Measurements from ENCODE around the gene YY1.
"Not testable (repeated sequence)": the region's sequence is repeated elsewhere in the genome, so short reads cannot be mapped to it uniquely, and the experiment has no call there.

The YY1 gene

DNA sequence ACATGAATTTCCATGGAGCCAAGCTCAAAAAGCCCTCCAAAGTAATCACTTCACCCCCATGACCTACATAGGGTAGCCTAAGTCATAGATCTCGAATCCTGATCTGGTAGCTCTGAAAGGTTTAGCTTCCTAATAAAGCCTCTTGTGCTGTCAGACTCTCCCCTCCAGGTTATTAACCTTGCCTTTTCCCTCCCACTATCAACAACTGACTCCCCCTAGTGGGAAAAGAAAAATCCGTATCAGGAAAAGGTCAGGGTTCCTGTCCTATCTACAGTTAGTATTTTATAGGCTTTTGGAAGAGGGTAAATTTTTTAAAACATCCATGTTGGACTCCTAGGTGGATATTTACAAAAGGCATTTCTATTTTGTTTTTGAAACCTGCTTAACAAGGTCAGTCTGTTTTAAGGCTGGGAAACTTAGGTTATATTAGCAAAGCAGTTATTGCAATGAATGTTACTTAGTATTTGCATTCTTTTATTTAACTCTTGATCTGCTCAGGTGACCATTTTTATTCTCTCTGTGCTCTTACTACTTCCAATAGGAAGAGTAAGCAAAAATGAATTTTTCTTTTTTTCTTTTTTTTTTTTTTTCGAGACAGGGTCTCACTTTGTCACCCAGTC lies 8.0 kb downstream of the YY1 start:
- no peak for DNase-seq

DNA sequence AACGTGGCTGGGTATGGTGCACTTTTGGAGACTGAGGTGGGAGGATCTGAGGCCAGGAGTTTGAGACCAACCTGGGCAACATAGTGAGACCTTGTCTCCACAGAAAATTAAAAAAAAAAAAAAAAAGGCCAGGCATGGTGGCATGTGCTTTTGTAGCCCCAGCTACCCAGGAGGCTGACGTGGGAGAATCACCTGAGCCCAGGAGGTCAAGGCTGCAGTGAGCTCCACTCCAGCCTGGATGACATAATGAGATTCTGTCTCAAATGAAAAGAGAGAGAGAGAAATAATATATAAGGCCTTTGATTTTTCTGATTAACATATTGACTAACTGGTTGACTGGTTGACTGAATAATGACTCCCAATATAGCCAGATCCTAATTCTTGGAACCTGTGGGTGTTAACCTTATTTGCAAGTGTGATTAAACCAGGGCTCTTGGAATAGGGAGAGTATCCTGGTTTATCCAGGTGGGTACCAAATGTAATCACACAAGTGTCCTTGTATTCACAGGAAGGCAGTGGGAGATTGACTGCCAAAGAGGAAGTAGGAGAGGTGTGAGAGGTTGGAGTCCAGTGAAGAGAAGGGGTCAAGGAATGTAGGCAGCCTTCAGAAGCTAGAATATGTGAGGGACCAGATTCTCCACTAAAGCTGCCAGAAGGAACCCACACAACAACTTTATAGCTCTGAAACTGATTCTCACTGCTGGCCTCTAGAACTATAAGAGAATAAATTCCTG lies 12.0 kb downstream of the YY1 start:
- no peak for DNase-seq

DNA sequence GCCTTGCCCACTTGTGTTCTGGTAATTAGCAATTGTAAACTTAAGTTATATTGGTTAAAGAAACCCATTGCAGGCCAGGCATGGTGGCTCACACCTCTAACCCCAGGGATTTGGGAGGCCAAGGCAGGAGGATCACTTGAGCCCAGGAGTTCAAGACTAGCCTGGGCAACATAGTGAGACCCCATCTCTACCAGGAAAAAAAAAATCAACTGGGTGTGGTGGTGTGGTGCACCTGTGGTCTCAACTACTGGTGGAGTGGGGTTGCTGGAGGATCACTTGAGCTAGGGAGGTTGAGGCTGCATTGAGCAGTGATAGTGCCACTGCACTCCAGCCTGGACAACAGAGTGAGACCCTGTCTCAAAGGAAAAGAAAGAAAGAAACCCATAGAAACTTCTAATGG lies 13.7 kb downstream of the YY1 start:
- no peak for DNase-seq

DNA sequence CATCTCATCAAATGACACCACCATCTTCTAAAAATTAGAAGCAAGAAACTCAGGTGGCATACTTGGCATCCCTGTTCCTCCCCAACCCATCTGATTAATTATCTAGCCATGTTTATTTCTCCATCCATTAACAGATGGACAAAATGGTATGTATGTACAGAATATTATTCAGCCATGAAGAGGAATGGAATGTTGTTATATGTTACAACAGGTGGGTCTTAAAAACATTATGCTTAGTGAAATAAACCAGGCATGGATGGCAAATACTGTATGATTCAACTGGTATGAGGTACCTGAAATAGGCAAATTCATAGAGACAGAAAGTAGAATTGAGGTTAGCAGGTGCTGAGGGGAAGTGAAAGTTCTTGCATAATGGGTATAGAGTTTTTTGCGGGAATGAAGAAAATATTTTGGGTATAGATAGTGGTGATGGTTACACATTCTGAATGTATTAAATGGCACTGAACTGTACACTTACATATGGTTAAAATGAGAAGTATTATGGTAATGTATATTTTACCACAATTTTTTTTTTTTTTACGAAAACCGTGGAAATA lies 17.5 kb downstream of the YY1 start:
- DNase-seq, result no peak

DNA sequence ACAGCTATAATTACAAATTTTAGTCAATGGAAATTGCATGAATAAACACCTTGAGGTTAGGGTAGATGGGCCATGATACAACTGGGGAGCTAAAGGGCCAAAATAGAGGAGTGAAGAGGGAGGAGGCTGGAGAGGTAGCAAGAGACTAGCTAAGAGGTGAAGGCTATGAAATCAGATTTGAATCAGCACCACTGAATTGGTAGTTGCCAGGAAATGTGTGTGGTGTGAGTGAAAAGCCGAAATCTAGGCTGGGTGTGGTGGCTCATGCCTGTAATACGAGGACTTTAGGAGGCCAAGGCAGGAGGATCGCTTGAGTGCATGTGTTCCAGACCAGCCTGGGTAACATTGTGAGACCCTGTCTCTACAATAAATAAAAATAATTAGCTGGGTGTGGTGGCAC lies 22.7 kb downstream of the YY1 start:
- no peak for DNase-seq

DNA sequence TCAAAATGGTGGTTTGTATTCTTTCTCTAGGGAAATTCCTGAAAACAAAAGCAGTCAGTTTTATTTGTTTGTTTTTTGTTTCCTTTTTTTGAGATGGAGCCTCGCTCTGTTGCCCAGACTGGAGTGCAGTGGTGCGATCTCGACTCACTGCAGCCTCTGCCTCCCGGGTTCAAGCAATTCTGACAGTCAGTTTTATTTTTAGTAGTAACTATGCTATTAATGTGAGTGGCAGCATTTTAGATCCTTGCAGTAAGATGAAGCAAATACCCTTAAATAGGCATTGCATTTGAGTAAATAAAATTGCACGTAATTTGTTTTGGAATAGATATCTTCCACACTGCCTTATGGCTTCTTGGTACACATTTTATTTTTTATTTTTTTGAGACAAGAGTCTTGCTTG lies 23.6 kb downstream of the YY1 start:
- DNase-seq, result no peak

DNA sequence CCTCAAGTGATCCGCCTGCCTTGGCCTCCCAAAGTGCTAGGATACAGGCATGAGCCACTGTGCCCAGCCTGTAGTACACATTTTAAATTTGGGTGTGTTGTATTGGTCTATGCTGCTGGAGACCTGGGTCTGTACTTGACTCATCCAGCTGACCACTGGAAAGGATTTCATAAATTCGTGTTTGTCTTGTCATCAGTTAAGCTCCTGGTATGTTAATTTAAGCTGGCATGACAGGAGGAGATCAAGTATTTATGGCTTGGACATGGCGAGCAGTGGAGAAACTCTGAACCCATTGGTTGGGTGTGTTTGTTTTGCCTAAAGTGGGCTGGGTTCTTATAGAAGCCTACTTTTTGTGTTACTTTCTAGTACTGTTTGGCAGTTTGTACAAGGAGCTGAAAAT lies 24.2 kb downstream of the YY1 start:
- no peak for DNase-seq

DNA sequence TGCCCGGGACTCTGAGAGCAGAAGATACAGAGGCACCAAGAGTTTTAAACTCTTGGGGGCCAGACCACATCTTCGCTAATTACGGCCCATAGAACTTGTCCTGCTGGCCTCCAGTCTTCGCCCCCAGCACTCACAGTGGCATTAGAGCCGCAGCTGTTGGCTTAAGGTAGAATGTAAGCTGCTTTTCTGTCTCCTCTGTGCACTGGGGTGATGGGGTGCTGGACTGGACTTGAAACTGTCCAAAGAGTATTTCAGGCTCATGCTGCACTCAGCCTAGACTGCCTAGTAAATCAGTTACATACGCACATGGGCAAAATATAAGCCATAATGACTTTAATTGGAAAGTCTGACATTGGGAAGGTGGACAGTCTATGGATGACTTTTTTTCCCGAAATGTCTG lies 29.0 kb downstream of the YY1 start:
- no peak for DNase-seq

DNA sequence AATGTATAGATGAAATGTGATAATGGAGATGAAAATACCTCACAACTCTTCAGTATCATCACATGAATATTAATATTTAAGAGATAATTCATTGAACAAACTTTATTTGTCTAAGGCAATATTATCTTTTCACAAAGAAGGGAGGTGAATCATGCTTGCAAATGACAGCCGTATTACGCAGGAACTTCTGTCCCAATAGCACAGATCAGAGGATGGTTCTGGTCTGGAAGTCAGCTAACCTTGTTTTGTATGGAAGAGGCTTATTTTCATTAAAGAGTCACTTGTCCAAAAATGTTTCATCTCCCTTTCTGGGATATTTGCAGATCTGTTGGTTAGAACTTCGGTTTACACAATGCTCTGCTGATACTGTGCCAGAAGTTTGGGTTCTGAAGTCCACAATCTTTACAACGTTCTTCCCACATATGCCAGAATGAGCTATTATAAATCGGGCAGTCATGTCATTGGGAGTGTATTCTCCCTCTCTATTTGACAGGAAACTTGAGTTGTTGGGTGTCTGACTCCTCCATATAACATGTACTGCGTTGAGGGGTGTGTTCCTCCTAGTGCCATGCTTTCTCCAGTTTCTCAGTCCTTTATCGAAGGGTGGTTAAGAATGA lies 29.8 kb downstream of the YY1 start:
- no peak for DNase-seq

DNA sequence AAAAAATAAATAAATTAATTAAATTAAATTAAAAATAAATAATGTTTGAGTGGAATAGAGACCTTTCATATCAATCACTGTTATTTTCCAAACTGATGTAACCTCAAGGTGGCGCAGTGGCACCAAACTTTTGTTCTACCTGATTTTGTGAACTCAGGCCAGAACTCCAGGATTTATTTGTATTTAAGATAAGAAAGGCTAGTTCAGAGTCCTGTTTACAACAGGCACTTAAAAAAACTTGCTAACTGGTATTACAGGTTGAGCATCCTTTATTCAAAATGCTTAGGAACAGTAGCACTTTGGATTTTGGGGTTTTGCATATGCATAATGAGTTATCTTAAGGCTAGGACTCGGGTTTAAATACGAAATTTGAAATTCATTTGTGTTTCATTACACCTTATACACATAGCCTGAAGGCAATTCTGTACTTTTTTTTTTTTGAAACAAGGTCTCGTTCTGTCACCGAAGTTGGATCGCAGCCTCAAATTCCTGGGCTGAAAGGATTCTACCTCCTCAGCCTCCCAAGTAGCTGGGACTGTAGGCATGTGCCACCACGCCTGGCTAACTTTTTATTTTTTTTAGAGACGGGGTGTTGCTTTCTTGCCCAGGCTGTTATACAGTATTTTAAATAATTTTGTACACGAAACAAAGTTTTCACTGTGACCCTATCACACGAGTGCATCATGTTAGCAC lies 32.4 kb downstream of the YY1 start:
- DNase-seq, result no peak

DNA sequence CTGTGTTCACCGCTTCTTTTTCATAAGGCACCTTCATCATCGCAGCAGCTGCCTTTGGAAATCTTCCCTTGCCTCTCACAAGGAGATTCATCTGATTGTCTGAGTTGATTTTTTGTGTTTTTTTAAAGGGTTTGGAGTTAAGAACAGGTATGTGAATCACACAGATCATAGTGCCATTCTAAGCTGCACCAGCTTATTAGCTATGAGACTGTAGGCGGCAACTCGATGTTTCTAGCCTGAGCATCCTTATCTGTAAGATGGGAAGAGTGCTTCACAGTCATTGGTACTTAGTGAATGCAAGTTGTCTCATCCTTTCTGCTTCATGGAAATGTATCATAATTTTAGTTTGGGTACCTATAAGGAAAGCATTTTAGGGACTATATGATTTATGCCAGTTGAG lies 35.3 kb downstream of the YY1 start:
- no peak for DNase-seq

DNA sequence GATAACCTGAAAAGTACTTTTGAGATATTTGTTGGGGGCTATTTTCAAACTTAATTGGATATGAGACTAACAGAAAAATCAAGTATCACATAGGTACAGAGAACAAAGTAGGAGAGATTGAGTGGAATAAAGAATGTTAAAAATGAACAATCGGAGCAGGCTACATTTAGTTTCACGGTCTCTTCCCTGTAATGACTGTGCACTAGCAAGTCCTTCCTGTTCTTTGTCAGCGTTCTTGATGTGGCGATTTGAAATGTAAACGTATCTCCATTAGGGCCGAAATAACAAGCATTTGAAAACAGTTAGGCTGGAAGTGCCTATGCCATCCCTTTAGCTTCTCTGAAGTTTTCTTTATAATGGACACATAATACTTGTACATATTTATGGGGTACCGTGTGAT lies 36.3 kb downstream of the YY1 start:
- DNase-seq, result no peak

DNA sequence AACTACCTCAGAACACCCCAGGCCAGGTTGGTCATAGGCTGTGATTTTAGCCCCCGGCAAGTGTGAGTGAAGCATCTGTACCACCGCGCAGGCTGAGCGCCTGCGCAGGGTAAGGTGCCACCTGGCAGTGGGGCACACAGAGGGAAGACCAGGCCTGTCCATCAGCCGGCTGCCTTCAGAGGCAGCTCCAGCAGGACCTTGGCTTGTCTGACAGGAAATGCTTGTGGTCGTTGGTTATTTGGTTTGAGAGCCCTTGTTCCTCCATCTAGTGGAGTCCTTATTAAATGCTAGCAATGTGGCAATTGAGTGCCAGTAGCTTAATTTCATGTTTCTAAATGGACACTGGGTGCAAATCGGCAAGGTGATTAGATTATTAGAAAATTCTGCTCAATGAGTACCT lies 39.8 kb downstream of the YY1 start:
- no peak for DNase-seq

DNA sequence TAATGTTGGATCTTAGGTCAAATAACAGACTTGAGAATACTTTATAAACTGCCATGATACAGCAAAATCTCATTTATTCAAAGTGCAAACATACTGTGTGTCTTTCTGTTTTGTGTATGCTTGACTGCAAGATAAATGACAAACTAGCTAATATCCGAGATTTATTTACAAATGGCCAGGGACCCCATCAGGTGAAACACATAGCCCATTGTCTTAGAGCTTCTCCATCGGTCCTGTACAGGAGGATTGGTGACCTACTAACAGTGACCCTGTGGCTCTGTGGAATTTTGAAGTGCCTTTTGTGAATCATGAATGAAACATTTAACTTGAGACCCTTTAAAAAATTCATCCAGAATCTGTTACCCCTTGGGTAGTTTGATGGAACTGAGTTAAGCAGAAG lies 40.2 kb downstream of the YY1 start:
- DNase-seq, result no peak

DNA sequence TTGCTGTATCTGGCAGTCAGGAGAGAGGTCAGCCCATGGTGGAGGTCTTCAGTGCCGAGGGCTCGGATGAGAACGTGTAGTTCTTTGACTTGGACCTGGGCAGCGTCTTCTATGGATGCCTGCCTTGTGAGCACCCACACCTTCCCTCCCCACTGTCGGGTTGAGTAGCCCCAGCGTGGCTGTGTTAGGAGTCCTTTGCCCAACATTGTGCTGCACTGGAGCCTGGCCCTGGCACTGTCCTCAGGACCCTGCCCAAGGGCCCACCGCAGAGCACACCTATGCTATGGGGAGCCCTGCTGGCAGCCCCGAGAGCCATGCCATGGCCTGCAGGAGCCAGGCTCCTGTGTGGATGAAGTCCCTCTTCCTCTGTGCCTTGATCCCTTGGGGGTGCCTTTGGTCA lies 40.6 kb downstream of the YY1 start:
- DNase-seq, result no peak

DNA sequence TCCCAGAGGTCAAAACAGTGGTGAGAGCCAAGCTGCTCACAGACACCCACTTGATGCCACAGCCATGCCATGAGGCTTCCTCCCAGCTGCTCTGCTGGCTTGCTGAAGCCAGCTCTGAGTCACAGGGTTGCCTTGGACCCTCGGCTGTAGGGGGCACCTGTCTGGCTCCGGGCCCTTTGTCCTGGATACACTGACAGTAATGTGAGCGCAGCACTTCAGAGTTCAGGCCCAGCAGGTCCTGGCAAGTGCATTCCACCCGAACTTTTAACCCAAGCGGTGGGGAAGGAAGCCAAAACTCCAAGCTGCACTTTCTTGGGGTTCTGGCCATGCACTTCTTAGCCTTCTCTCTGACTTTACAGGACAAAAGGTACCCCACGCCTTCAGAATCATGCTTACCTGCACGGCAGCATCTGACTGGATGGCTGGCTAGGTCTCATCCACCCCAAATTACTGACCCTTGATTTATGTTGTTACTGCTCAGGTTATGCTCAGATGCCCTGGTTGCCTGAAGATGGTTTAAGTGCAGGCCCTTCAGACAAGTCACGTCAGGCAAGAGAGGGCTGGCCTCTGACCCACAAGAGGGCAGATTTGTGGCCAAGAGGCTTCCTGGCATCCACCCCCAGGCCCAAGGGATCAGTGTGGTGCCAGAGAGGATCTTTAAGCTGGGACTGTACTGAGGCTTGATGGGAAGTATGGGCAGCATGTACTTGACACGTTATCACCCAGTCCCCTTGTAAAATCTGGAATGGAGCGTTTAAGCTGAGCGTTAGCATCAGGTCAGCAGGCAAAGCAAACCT lies 42.5 kb downstream of the YY1 start:
- DNase-seq, result no peak

DNA sequence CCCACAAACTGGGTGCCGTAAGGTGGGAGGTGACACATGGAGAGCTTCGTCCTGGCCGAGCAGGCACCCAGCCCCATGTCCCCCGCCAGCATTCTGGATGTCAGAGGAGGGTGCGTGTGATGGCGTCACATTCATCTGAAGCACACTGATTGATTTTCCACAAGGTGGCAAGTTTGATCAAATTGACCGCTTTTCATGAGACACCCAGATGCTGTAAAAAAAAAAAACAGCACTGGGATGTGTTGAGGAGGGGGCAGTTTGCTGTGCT lies 43.1 kb downstream of the YY1 start:
- no peak for DNase-seq

DNA sequence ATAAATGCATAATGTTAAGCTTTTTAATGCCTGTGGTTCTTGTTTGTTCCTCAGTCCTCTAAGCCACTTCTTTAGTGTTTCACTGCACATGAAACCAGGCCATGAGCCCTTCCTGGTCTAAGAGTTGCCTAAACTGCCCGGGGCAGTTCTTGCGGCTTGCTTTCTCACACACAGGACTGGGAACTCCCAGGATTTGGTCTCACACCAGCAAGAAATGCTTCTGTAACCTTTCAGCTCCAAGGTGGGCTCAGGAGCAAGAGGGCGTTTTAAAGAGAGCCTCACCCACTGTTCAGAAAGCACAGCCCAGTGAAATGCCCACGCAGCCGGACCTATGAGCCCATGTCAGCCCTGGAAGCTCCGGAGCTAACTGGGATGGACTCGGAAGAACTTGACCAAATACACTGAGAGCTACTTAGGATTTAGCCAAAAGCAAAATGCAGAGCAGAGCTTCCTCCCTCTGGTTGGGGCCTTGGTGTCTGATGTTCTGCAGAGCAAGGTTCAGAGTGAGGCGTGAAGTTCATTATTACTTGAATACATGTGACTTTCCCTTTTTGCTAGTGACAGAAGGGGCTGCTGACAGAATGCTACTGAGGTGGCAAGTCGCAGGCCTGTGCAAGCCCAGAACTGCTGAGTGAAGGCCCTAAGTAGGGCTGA lies 43.9 kb downstream of the YY1 start:
- DNase-seq, result no peak

DNA sequence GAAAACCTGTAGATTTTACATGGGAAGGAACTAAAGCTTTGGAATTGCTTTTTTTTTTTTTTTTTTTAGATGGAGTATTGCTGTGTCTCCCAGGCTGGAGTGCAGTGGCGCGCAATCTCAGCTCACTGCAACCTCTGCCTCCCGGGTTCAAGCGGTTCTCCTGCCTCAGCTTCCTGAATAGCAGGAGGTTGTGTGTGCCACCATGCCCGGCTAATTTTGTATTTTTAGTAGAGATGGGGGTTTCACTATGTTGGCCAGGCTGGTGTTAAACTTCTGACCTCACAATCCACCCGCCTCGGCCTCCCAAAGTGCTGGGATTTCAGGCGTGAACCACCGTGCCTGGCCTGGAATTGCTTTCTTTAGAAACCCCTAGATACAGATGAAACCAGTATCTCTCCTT lies 44.5 kb downstream of the YY1 start:
- DNase-seq, result not testable (repeated sequence)

DNA sequence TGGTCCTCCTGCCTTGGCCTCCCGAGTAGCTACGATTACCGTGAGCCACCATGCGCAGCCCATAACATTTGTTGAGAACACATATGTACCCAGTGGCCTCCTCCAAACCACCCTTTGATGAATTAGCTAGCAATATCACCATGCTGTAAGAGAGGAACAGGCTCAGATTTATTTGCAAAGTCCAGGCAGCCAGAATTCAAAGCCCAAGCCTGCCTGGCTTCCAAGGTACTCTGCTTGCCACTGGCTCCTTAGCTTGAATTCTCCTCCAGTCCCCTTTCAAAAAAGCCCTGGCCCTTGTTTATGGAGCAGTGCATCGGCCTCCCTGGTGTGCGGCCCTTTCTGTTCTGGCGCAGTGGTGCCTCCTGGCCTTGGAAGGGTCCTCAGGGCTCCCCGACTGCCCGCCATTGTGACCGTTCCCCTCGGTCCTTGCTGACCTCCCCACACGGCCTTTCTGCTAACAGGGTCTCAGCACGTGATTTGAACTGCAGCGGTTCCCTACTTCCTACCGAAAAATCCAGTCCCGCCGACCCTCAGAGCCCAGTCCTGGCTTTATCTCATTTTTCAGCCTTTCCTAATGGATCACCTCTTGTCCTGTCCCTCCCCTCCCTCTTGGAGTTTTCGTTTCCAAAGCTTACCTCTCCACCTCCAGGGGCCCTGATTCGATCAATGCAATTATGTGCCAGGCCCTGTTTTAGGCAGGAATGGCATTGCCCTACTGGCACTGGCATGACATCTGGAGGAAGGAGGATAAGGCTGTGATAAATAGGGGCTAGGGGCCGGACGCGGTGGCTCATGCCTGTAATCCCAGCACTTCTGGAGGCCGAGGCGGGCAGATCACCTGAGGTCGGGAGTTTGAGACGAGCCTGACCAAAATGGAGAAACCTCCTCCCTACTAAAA lies 45.3 kb downstream of the YY1 start:
- DNase-seq, result no peak

All from activated CD8-positive, alpha-beta memory T cell treated with anti-CD3 and anti-CD28 coated beads, Interleukin-2, amount 50 U/mL, for 4 hours (primary cell).